Left lung (tissue), 10 donors: ENCODE results near the gene TOE1. TPM values are rescaled to one million over a fixed set of nuclear protein-coding genes. Genes with fewer than 3 reads are reported as not detected.

Experiments used
- ATAC-seq: fragments of 200-7000 bp; cut with Tn5 transposase; one replicate; pipeline ENCODE4 v1.9.1; 2020; ENCODE audit warnings: moderate library complexity
- DNase-seq, 4 donors: peaks; one replicate each; pipeline ENCODE4 v3.0.0-alpha.2; 2013 to 2020
- H3K27ac ChIP-seq, 2 donors: fragments of 200-600 bp; sonication (generic) in 1 of 2; one replicate each; pipeline versions ENCODE4 v1.5.0 to v1.8.0; 2020 to 2021
- H3K27me3 ChIP-seq, 2 donors: fragments of 200-600 bp; sonication (generic) in 1 of 2; one replicate each; pipeline versions ENCODE4 v1.5.0 to v1.8.0; 2020 to 2021
- H3K36me3 ChIP-seq, 2 donors: fragments of 200-600 bp; sonication (generic) in 1 of 2; one replicate each; pipeline versions ENCODE4 v1.5.0 to v1.8.0; 2020 to 2021
- H3K4me1 ChIP-seq, 2 donors: fragments of 200-600 bp; one replicate each; pipeline ENCODE4 v1.8.0; 2021
- H3K4me3 ChIP-seq, 2 donors: fragments of 200-600 bp; sonication (generic) in 1 of 2; one replicate each; pipeline versions ENCODE4 v1.5.0 to v1.8.0; 2020 to 2021; ENCODE audit warnings: mild to moderate bottlenecking in 1 of 2
- H3K9me3 ChIP-seq, 2 donors: fragments of 200-600 bp; sonication (generic) in 1 of 2; one replicate each; pipeline versions ENCODE4 v1.5.0 to v1.8.0; 2020 to 2021
- CTCF ChIP-seq, 2 donors: fragments of 200-600 bp; sonication (generic) in 1 of 2; IDR thresholded peaks; one replicate each; pipeline versions ENCODE4 v1.5.0 to v1.8.0; 2021; ENCODE audit warnings: antibody characterized with exemption in 2 of 2
- intact Hi-C, 2 donors: fragments of 100-400 bp; cut with DNase I; formaldehyde crosslinking; loops; one replicate each; pipeline versions ENCODE4 v1.11.2 to v1.14.2; 2022
- polyA plus RNA-seq, 6 donors: library from polyadenylated mRNA; unstranded; fragments of 120-200 nt; gene quantifications; one replicate each; pipeline ENCODE4 v1.2.1, GENCODE V29; 2013; ENCODE audit not compliant: insufficient read length in 6 of 6
- total RNA-seq, 2 donors: library from RNA; stranded (reverse); fragmentation: NEBNext Ultra II Directional; extraction: Animal tissue kit (Norgen Biotek cat#: 25700); gene quantifications; one replicate each; pipeline ENCODE4 v1.2.1, GENCODE V29; 2021
- donor health status: DM: no; HTN: yes; CAD: no.
- donor health status: DM: no; HTN: no; CAD: no.

TOE1 gene
- total and polyA plus RNA-seq, 8 donors: 6.6 to 14.3 (median 12.6) TPM

- DNase-seq (no peak), ATAC-seq (no peak)
- intact Hi-C loops: loop anchor here in 1 of 2 donors (10.0 kb wide), 1 partner anchor 54 kb away; no protein-coding TSS in a partner anchor
- Histone ChIP-seq H3K27me3 (no peaks in the 10 kb centered on the region), H3K27ac (no peak overlapping the region), H3K9me3 (no peaks in the 10 kb centered on the region), H3K4me3 (no peak overlapping the region), H3K36me3 (no peaks in the 10 kb centered on the region), H3K4me1 (peaks cover 0 to 3% of the 10 kb centered on the region in 2 donors)
- TF ChIP-seq CTCF (IDR thresholded peaks at IDR 0.05): no peak
Observed at GRCh38 chr1:45370575-45370974, 30.6 kb downstream of the TOE1 start.

- no peaks in the 10 kb centered on the region for H3K9me3 ChIP-seq
Observed at GRCh38 chr1:45373573-45373972, 33.6 kb downstream of the TOE1 start.

GRCh38 chr1:45375104-45376090 lies 35.4 kb downstream of the TOE1 start:
- Histone ChIP-seq H3K27me3 (no peaks in the 10 kb centered on the region), H3K9me3 (no peaks in the 10 kb centered on the region), H3K27ac (no peak overlapping the region), H3K36me3 (no peaks in the 10 kb centered on the region), H3K4me1 (peaks cover 0 to 3% of the 10 kb centered on the region in 2 donors), H3K4me3 (no peak overlapping the region)
- peak in 2 of 4 donors; percentile 31 to 50 for DNase-seq
- intact Hi-C loops: loop anchor here in 1 of 2 donors (10.0 kb wide), 1 partner anchor 49 kb away; no protein-coding TSS in a partner anchor
- TF ChIP-seq CTCF (IDR thresholded peaks at IDR 0.05): no peak
- no peak for ATAC-seq

More at GRCh38 chr1:45373573-45373972, 33.6 kb downstream of the TOE1 start:
- no peak overlapping the region for H3K27ac ChIP-seq
- no peaks in the 10 kb centered on the region for H3K36me3 ChIP-seq
- intact Hi-C loops: loop anchor here in 1 of 2 donors (10.0 kb wide), 1 partner anchor 51 kb away; no protein-coding TSS in a partner anchor
- H3K4me3 ChIP-seq: no peak overlapping the region
- no peak for TF ChIP-seq CTCF (IDR thresholded peaks at IDR 0.05)
- ATAC-seq: no peak
- no peaks in the 10 kb centered on the region for H3K27me3 ChIP-seq
- peaks cover 0 to 3% of the 10 kb centered on the region in 2 donors for H3K4me1 ChIP-seq
- no peak for DNase-seq

GRCh38 chr1:45378184-45378583 lies 38.2 kb downstream of the TOE1 start:
- H3K36me3 ChIP-seq: no peaks in the 10 kb centered on the region
- no peak overlapping the region for H3K4me3 ChIP-seq
- peaks cover 0 to 3% of the 10 kb centered on the region in 2 donors for H3K4me1 ChIP-seq
- TF ChIP-seq CTCF (IDR thresholded peaks at IDR 0.05): no peak
- intact Hi-C loops: loop anchor here in 1 of 2 donors (10.0 kb wide), 1 partner anchor 47 kb away; no protein-coding TSS in a partner anchor
- no peak for ATAC-seq
- H3K27ac ChIP-seq: no peak overlapping the region
- H3K9me3 ChIP-seq: no peaks in the 10 kb centered on the region
- no peak for DNase-seq
- no peaks in the 10 kb centered on the region for H3K27me3 ChIP-seq

GRCh38 chr1:45379524-45379923 lies 39.6 kb downstream of the TOE1 start:
- DNase-seq (no peak), ATAC-seq (no peak)
- Histone ChIP-seq H3K4me1 (no peaks in the 10 kb centered on the region), H3K36me3 (no peaks in the 10 kb centered on the region), H3K4me3 (no peak overlapping the region), H3K27me3 (no peaks in the 10 kb centered on the region), H3K27ac (no peak overlapping the region), H3K9me3 (no peaks in the 10 kb centered on the region)
- intact Hi-C loops: loop anchor here in 1 of 2 donors (10.0 kb wide), 1 partner anchor 45 kb away; no protein-coding TSS in a partner anchor
- no peak for TF ChIP-seq CTCF (IDR thresholded peaks at IDR 0.05)
